HG03103 (cell line): ENCODE results near the gene CHAT.

ENCODE experiments used
- ATAC-seq: cut with Tn5 transposase; IDR thresholded peaks from one replicate; pipeline ENCODE4 v1.9.1; 2021; ENCODE audit warnings: low read depth; ENCODE audit not compliant: unreplicated experiment

Gene CHAT

DNA sequence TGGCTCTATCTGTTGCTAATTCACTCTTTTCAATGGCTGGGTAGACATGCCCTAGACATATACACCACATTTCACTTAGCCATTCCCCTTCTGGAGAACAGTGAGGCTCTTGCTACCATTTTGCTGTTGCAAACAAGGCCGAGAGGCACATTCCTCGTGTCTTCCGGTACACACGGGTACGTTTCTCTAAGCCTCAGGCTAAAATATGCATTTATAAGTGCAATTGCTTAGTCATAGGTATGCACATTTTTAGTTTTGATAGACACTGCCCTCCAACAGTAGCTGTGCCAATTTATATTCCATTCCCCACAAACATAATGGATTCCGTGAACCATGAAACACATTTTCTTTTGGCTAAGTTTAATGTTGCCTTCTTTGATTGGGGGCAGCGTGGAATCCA, 13.2 kb downstream of the CHAT start:
- ATAC-seq: no peak

DNA sequence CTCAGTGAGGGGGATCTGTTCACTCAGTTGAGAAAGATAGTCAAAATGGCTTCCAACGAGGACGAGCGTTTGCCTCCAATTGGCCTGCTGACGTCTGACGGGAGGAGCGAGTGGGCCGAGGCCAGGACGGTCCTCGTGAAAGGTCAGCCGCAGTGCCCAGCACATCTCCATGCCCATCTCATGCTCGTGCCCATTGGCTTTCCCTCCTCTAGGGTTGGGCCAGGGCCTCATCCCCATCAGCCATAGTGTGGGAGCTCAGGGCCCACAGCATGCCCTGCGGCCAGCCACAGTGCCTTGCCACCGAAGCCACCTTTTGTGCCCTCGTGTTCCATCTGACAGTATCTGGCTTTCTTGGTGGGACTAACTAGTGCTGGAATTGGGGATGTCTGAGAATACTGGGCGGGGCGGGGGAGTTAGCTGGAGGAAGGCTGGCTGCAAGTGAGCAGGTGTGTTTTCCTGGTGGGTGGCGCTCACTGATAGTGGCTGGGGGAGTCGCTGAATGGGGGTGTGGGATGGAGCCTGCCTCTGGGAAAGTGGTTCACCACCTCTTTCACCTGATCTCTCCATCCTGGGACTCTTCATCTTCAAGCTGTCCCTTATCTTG, 13.9 kb downstream of the CHAT start:
- no peak for ATAC-seq

GRCh38 chr10:49628599-49628998, 14.8 kb downstream of the CHAT start:
- ATAC-seq: no peak

GRCh38 chr10:49629431-49629881, 15.6 kb downstream of the CHAT start:
- no peak for ATAC-seq

GRCh38 chr10:49631975-49632374, 18.1 kb downstream of the CHAT start:
- no peak for ATAC-seq

- ATAC-seq: no peak
Measured at GRCh38 chr10:49632406-49633317, 18.8 kb downstream of the CHAT start.

GRCh38 chr10:49633327-49634068, 19.7 kb downstream of the CHAT start:
- no peak for ATAC-seq

DNA sequence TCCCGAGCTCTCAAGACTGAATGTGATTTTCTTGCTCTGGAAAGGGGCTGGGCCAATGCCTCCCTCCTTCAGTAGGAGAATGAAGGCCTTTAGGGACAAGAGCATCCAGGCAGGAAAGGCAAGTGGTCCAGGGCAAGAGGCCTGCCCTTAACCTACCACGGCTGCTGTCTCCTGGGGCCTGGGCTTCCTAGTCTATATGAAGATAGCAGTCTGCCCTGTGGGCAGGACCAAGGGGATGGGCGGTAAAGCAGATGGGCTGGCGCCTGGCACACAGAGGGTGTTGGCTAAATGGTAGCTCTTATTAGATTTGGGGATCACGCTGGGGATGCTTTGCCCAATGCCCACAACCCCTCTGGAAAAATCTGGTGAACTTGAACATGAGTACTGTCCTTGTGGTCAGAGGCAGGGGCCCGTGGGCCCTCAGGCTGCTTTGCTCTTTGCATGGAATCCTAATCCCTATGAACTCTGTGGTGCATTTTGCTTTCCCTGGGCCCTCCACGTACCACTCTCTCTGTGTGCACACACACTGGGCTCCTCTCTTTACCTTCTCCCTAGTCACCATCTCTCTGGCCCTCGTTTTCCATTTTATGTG, 20.3 kb downstream of the CHAT start:
- no peak for ATAC-seq

DNA sequence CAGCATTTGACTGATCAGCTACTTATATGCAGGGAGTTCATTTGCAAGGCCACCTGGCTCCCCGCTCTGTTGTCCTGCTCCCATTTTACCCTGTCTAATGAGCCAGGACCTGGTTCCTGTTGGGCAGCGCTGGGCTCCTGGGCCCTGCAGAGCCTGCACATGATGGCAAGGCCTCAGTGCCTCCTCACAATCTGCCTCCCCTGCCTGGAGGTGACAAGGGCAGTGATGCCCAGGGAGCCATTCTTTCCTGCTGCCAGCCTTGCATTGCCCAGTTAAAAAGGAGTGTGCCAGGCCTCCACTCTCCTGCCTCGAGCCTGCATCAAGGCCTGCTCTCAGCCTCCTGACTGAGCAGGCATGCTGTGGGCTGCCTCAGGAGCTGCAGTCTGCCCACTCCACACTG, 28.5 kb downstream of the CHAT start:
- no peak for ATAC-seq

- no peak for ATAC-seq
Measured at GRCh38 chr10:49643241-49644034, 29.6 kb downstream of the CHAT start.

GRCh38 chr10:49644035-49644646, 30.3 kb downstream of the CHAT start:
- no peak for ATAC-seq

GRCh38 chr10:49645417-49645816, 31.6 kb downstream of the CHAT start:
- no peak for ATAC-seq

DNA sequence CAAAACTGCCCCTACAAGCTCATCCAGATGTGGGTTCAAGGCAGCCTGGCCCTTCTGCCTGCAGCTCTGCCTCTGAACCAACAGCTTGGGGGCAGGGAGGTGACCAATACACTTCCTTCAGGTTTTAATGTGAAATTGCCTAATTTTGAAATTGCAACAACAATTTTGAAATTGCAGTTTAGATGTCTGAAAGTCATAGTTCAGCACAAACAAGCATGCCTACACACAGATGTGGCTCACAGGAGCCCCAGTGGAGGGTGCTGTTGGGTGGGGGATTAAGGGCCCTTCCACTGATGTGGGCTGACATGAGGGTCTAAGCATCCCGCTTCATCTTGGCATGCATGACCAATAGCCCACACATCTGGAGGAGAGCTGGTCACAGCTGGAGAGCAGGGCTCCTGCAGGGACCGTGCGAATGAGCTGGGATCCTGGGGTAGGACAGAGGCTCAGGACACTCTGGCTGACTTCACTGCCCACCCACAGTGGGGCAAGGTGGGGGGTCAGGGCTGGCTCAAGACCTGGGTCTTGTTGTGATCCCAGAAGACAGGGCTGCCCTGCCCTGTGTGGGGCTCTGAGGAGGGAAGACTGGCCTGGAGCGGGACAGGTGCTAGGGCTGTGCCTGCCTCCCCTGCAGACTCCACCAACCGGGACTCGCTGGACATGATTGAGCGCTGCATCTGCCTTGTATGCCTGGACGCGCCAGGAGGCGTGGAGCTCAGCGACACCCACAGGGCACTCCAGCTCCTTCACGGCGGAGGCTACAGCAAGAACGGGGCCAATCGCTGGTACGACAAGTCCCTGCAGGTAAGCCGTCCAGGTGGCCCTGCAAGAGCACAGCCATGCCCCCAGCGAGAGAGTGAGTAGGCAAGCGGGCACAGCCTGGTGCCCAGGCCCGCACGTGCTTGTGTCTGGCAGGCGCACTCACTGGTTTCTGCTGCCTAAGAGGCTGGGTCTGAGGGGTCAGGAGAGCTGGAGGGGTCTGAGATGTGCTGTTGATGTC, 32.3 kb downstream of the CHAT start:
- ATAC-seq: no peak

DNA sequence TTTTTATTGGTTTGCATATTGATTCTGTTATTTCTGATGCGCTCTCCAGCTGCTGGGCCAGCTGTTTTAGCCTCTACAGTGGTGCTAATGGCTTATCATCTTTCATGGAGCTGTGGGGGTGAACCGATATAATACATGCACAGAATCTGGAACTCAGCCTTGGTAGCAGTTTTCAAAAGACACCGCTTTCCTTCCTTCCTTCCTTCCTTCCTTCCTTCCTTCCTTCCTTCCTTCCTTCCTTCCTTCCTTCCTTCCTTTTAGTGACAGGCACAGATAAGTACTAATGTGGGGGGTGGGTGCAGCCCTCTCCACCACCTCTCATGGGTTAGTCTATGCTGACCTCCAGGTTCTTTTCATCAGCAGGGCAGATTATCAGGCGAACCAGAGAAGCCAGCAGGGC, 33.7 kb downstream of the CHAT start:
- ATAC-seq: no peak

- no peak for ATAC-seq
Measured at GRCh38 chr10:49647985-49648795, 34.4 kb downstream of the CHAT start.

DNA sequence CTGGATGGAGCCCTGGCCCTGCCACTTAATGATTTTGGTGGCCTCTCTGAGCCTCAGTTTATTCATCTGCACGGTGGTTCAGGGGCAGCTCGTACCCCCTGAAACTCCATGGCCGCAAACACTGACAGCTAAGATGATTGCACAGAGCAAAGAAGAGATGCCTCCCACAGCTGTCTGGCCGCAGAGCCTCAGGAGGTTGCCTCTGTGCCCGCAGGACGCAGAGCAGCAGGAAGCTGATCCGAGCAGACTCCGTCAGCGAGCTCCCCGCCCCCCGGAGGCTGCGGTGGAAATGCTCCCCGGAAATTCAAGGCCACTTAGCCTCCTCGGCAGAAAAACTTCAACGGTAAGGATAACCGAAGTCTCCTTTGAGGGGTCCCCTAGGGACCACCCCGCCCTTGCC, 35.5 kb downstream of the CHAT start:
- no peak for ATAC-seq

- no peak for ATAC-seq
Measured at GRCh38 chr10:49649936-49650723, 36.3 kb downstream of the CHAT start.
